GM12878 (cell line): ENCODE measurements around the gene SPIRE1. TPM values are rescaled to one million over a fixed set of nuclear protein-coding genes. Genes with fewer than 3 reads are reported as not detected.

Experiments
- ATAC-seq: fragments of 200-7000 bp; cut with Tn5 transposase; 3 replicates; pipeline ENCODE4 v1.9.1; 2020; ENCODE audit warnings: mild to moderate bottlenecking, moderate library complexity
- BruUV-seq: library from RNA; stranded (reverse); fragments of 400-500 nt; replicated peaks from 2 replicates; lab custom pipeline; 2021; lab: Mats Ljungman, UMichigan
- CTCF ChIA-PET: fragments of 300-600 bp; sonication (Branson Sonifier 250); formaldehyde crosslinking; extraction: SDS; loops from one replicate; lab custom pipeline; 2021; ENCODE audit warnings: inconsistent platforms; lab: Yijun Ruan, JAX
- POLR2A ChIA-PET: fragments of 350-600 bp; formaldehyde crosslinking; extraction: SDS; loops from one replicate; lab custom pipeline; 2021; ENCODE audit warnings: inconsistent platforms; lab: Charles Lee
- RAD21 ChIA-PET: fragments of 300-600 bp; sonication (Branson Sonifier 250); formaldehyde crosslinking; loops from one replicate; lab custom pipeline; 2023; ENCODE audit warnings: antibody characterized with exemption; ENCODE audit not compliant: unreplicated experiment; lab: Charles Lee
- SMC1A ChIA-PET: fragments of 300-600 bp; sonication (Branson Sonifier 250); formaldehyde crosslinking; loops from one replicate; lab custom pipeline; 2023; ENCODE audit not compliant: unreplicated experiment, uncharacterized antibody; lab: Charles Lee
- DNase-seq: peaks from one replicate; pipeline ENCODE4 v3.0.0-alpha.2; 2011; ENCODE audit warnings: low read depth, low spot score
- FAIRE-seq: peaks from 3 replicates; lab custom pipeline; 2011; peaks lifted over from hg19 to GRCh38; lab: Jason Lieb, UNC
- H2AFZ ChIP-seq: 2 replicates; pipeline ENCODE4 v1.6.0; 2011; ENCODE audit warnings: low read depth, low read length, control low read depth; ENCODE audit not compliant: control insufficient read depth
- H3K27ac ChIP-seq: 2 replicates; pipeline ENCODE4 v1.5.1; 2011; ENCODE audit warnings: control low read depth; ENCODE audit not compliant: control insufficient read depth, insufficient read depth
- H3K27me3 ChIP-seq, 2 experiments: replicated peaks in 1 of 2; 2 replicates each; pipeline versions ENCODE4 v1.6.0 to v1.6.1; 2011; ENCODE audit warnings: low read length in 1 of 2; ENCODE audit not compliant: control insufficient read depth in 2 of 2, insufficient read depth in 2 of 2
- H3K36me3 ChIP-seq, 2 experiments: 2 replicates each; pipeline ENCODE4 v1.5.1; 2011; ENCODE audit warnings: low read length in 1 of 2; ENCODE audit not compliant: control insufficient read depth in 2 of 2, insufficient read depth in 2 of 2
- H3K4me1 ChIP-seq: 2 replicates; pipeline ENCODE4 v1.6.1; 2011; ENCODE audit warnings: mild to moderate bottlenecking, low read length, moderate library complexity, mixed read lengths; ENCODE audit not compliant: control insufficient read depth, insufficient read depth
- H3K4me2 ChIP-seq: 2 replicates; pipeline ENCODE4 v1.6.0; 2011; ENCODE audit warnings: control low read depth; ENCODE audit not compliant: control insufficient read depth, insufficient read depth
- H3K4me3 ChIP-seq: fragments of 200-600 bp; sonication (generic); 2 replicates; pipeline ENCODE4 v1.5.1; 2016
- H3K79me2 ChIP-seq: 2 replicates; pipeline ENCODE4 v1.6.0; 2011; ENCODE audit warnings: low read length; ENCODE audit not compliant: control insufficient read depth, insufficient read depth
- H3K9ac ChIP-seq: 2 replicates; pipeline ENCODE4 v1.8.0; 2011; ENCODE audit warnings: low read length, control low read depth, mixed read lengths; ENCODE audit not compliant: control insufficient read depth, insufficient read depth
- H3K9me3 ChIP-seq: replicated peaks from 3 replicates; pipeline ENCODE4 v1.5.1; 2011; ENCODE audit warnings: mild to moderate bottlenecking, low read length; ENCODE audit not compliant: control insufficient read depth, insufficient read depth
- H4K20me1 ChIP-seq: 2 replicates; pipeline ENCODE4 v1.6.0; 2011; ENCODE audit not compliant: control insufficient read depth, insufficient read depth
- ATF2 ChIP-seq: IDR thresholded peaks from 2 replicates; pipeline ENCODE4 v1.6.1; 2012; ENCODE audit warnings: low read length, inconsistent platforms
- CBFB ChIP-seq: IDR thresholded peaks from 2 replicates; pipeline ENCODE4 v1.6.1; 2016; ENCODE audit warnings: antibody characterized with exemption, low read depth
- CTCF ChIP-seq, 3 experiments: IDR thresholded peaks in 2 of 3; conservative IDR thresholded peaks in 1 of 3; 2 replicates each; pipeline ENCODE4 v1.5.1; 2011; ENCODE audit warnings: low read depth in 3 of 3, low read length in 3 of 3, mild to moderate bottlenecking in 3 of 3, control low read depth in 2 of 3, moderate library complexity in 2 of 3, inconsistent platforms in 1 of 3, mixed read lengths in 1 of 3; ENCODE audit not compliant: control insufficient read depth in 2 of 3, insufficient read depth in 1 of 3; ENCODE audit errors: extremely low read depth in 1 of 3
- DPF2 ChIP-seq: fragments of 450-650 bp; IDR thresholded peaks from 2 replicates; pipeline ENCODE4 v1.6.1; 2017; ENCODE audit warnings: mild to moderate bottlenecking
- HDAC2 ChIP-seq: fragments of 200-600 bp; sonication (generic); IDR thresholded peaks from 2 replicates; pipeline ENCODE4 v1.6.1; 2017
- IKZF1 ChIP-seq: fragments of 450-650 bp; conservative IDR thresholded peaks from 2 replicates; pipeline ENCODE4 v1.6.1; 2017; ENCODE audit warnings: antibody characterized with exemption, mild to moderate bottlenecking
- MYB ChIP-seq: fragments of 150-350 bp; IDR thresholded peaks from 2 replicates; pipeline ENCODE4 v1.6.1; 2014; ENCODE audit warnings: mild to moderate bottlenecking, low read depth, low read length, borderline replicate concordance
- RAD21 ChIP-seq: IDR thresholded peaks from 2 replicates; pipeline ENCODE4 v1.6.1; 2011; ENCODE audit warnings: mild to moderate bottlenecking, low read depth, low read length, moderate library complexity; ENCODE audit not compliant: insufficient read depth
- RCOR1 ChIP-seq: conservative IDR thresholded peaks from 2 replicates; pipeline ENCODE4 v1.6.1; 2012; ENCODE audit warnings: low read depth, low read length, improper control_type of control experiment
- SMC3 ChIP-seq: IDR thresholded peaks from 2 replicates; pipeline ENCODE4 v1.6.1; 2011; ENCODE audit warnings: low read length, improper control_type of control experiment, borderline replicate concordance
- YY1 ChIP-seq: IDR thresholded peaks from 2 replicates; pipeline ENCODE4 v1.6.1; 2011; ENCODE audit warnings: low read depth, mild to moderate bottlenecking, low read length
- ZNF384 ChIP-seq: IDR thresholded peaks from 2 replicates; pipeline ENCODE4 v1.6.1; 2012; ENCODE audit warnings: low read depth, mild to moderate bottlenecking, low read length, improper control_type of control experiment, borderline replicate concordance
- WGBS: methylation state at CpG from one replicate; pipeline ENCODE4 v1.1.6; 2016; ENCODE audit warnings: low lambda C conversion rate; ENCODE audit not compliant: insufficient replicate concordance, insufficient coverage; ENCODE audit errors: missing lambda C conversion rate; 5-methylcytosine and 5-hydroxymethylcytosine counted together
- in situ Hi-C: fragments of 300-500 bp; cut with MboI; formaldehyde crosslinking; loops from 9 replicates; pipeline ENCODE4 v1.14.3; 2018; ENCODE audit warnings: mixed read lengths
- intact Hi-C: fragments of 100-400 bp; cut with micrococcal nuclease; formaldehyde crosslinking; loops from one replicate; pipeline ENCODE4 v1.14.2; 2022; ENCODE audit not compliant: unreplicated experiment
- polyA plus RNA-seq, 11 experiments: library from polyadenylated mRNA; depleted of rRNA in 4 of 11; unstranded in 6 of 11; stranded (reverse) in 5 of 11; fragments of >200 nt; fragmentation: Nextera tagmentation in 4 of 11; fragmentation: Illumina TruSeq in 1 of 11; extraction: Ambion mirVana in 4 of 11; extraction: Trizol in 1 of 11; gene quantifications; 1 replicate in 1 of 11; 2 replicates in 10 of 11; pipeline versions ENCODE4 v1.2.1 to v1.2.3, GENCODE V29; 2011 to 2016; ENCODE audit warnings: inconsistent platforms in 2 of 11, missing spikeins in 2 of 11, low read depth in 1 of 11
- total RNA-seq, 4 experiments: library from RNA; depleted of rRNA in 3 of 4; stranded (reverse); fragments of >200 nt in 3 of 4; fragmentation: Illumina TruSeq in 1 of 4; extraction: Trizol in 1 of 4; gene quantifications; 2 replicates each; pipeline versions ENCODE4 v1.2.1 to v1.2.3, GENCODE V29; 2013 to 2021

SPIRE1 gene
- total and polyA plus RNA-seq, 10 of the 15 experiments (the other 5 are each of a cell fraction or from before 2014, with no cell fraction given) = 0.18 to 9.2 (median 4.3) TPM

GRCh38 chr18:12659904-12660605 is 2.1 kb upstream of the SPIRE1 start:
- H3K4me2 ChIP-seq = no peak overlapping the region
- 0 out of 2 replicates have a peak, but pooled peaks have one; percentile 30 for TF ChIP-seq YY1
- TF ChIP-seq SMC3 = peak; percentile 90
- no peak for TF ChIP-seq HDAC2
- TF ChIP-seq ATF2 = no peak
- TF ChIP-seq DPF2 = no peak
- TF ChIP-seq IKZF1 = no peak
- peak; percentile 86 for TF ChIP-seq RAD21
- TF ChIP-seq MYB = no peak
- TF ChIP-seq CTCF (IDR thresholded peaks at IDR 0.05 in 2 of 3, conservative IDR thresholded peaks at IDR 0.05 in 1 of 3; ENCODE audit: control insufficient read depth in 2 of 3, extremely low read depth in 1 of 3, insufficient read depth in 1 of 3, low read depth in 3 of 3, low read length in 3 of 3) = peak; percentile 80 to 86 (median 81)
- TF ChIP-seq RCOR1 = no peak
- peak; percentile 17; the same call in 1 of the 2 replicates for TF ChIP-seq ZNF384
- no peak for TF ChIP-seq CBFB
- TF ChIP-seq, all 136 proteins: peak for 5
- Histone ChIP-seq H2AFZ (no peak overlapping the region), H4K20me1 (no peaks in the 10 kb centered on the region), H3K9me3 (no peaks in the 10 kb centered on the region), H3K4me1 (no peaks in the 10 kb centered on the region), H3K9ac (no peak overlapping the region), H3K27me3 (peaks cover 0 to 2% of the 10 kb centered on the region in 2 experiments; a peak in 2 of 4 replicates), H3K36me3 (no peaks in the 10 kb centered on the region), H3K4me3 (no peak overlapping the region), H3K27ac (no peak overlapping the region), H3K79me2 (no peaks in the 10 kb centered on the region)
- ChIA-PET RAD21 (interaction anchor here (1.4 kb wide), 1 partner anchor 268 kb away, joined by 3 read pairs; no protein-coding TSS in a partner anchor), CTCF (interaction anchor here (0.7 to 9.6 kb wide), 5 partner anchors 20 to 275 kb away, joined by 3 to 71 read pairs (median 4); no protein-coding TSS in a partner anchor), SMC1A (interaction anchor here (0.7 to 1.3 kb wide), 3 partner anchors 181 to 267 kb away, joined by 3 read pairs; no protein-coding TSS in a partner anchor), POLR2A (interaction anchor here (0.7 kb wide), 1 partner anchor 265 kb away, joined by 3 read pairs; no protein-coding TSS in a partner anchor)
- no TSS peak for BruUV-seq
- ATAC-seq = peak; percentile 59
- WGBS = 79% methylated on average over 9 of the region's 9 CpGs
- intact Hi-C loops = loop anchor here (1.0 to 5.0 kb wide), 2 partner anchors 118 to 269 kb away; no protein-coding TSS in a partner anchor
- FAIRE-seq = peak; percentile 84
- in situ Hi-C loops = loop anchor here (5.0 kb wide), 1 partner anchor 268 kb away; no protein-coding TSS in a partner anchor
- no peak for DNase-seq
